Subcutaneous abdominal adipose tissue (tissue), 5 donors: ENCODE data around the gene DPPA3.
A peak's percentile ranks its signal among the peaks of the same experiment; 100 is the strongest.
"Not testable (repeated sequence)": the region's sequence is repeated elsewhere in the genome, so short reads cannot be mapped to it uniquely, and the experiment has no call there.

Source experiments
- H3K27ac ChIP-seq: one replicate; pipeline ENCODE4 v1.7.0; 2013; ENCODE audit warnings: low read depth, mild to moderate bottlenecking, inconsistent platforms, low read length, moderate library complexity
- H3K27me3 ChIP-seq, 5 donors: one replicate each; pipeline ENCODE4 v1.7.0; 2013; ENCODE audit warnings: low read length in 5 of 5, inconsistent platforms in 1 of 5; ENCODE audit not compliant: control insufficient read depth in 5 of 5, insufficient read depth in 4 of 5
- H3K36me3 ChIP-seq, 5 donors: one replicate each; pipeline ENCODE4 v1.7.0; 2013; ENCODE audit warnings: low read length in 5 of 5; ENCODE audit not compliant: control insufficient read depth in 5 of 5, insufficient read depth in 5 of 5
- H3K4me1 ChIP-seq, 5 donors: one replicate each; pipeline ENCODE4 v1.7.0; 2013; ENCODE audit warnings: low read length in 5 of 5, mild to moderate bottlenecking in 3 of 5, moderate library complexity in 1 of 5; ENCODE audit not compliant: control insufficient read depth in 5 of 5, insufficient read depth in 5 of 5
- H3K4me3 ChIP-seq, 5 donors: one replicate each; pipeline ENCODE4 v1.7.0; 2013; ENCODE audit warnings: low read length in 5 of 5, low read depth in 1 of 5
- H3K9ac ChIP-seq, 5 donors: one replicate each; pipeline ENCODE4 v1.7.0; 2013; ENCODE audit warnings: low read length in 5 of 5, mild to moderate bottlenecking in 4 of 5, moderate library complexity in 3 of 5
- H3K9me3 ChIP-seq, 5 donors: one replicate each; pipeline ENCODE4 v1.7.0; 2013; ENCODE audit warnings: low read length in 5 of 5; ENCODE audit not compliant: control insufficient read depth in 5 of 5
- donor health status: healthy.
- donor health status: healthy.
- donor health status: healthy.
- donor health status: healthy.
- donor health status: healthy.

The DPPA3 gene

DNA sequence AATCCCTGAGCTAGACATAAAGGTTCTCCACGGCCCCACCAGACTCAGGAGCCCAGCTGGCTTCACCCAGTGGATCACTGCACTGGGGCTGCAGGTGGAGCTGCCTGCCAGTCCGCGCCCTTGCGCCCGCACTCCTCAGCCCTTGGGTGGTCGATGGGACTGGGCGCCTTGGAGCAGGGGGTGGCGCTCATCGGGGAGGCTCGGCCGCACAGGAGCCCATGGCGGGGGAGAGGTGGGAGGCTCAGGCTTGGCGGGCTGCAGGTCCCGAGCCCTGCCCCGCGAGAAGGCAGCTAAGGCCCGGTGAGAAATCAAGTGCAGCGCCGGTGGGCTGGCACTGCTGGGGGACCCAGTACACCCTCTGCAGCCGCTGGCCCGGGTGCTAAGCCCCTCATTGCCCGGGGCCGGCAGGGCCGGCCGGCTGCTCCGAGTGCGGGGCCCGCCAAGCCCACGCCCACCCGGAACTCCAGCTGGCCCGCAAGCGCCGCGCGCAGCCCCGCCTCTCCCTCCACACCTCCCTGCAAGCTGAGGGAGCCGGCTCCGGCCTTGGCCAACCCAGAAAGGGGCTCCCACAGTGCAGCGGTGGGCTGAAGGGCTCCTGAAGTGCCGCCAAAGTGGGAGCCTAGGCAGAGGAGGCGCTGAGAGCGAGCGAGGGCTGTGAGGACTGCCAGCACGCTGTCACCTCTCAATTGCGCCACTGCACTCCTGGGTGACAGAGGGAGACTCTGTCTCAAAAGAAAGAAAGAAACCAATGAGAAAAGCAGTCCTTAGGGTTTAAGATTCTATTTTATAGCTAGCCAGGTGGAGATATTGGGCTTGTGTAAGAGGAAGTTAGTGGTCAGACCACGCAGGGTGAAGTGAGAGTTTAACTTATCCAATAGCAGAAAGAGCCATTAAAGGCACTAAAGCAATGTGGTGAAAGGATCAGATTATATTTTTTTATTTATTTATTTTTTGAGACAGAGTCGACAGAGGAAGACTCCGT is 41.0 kb downstream of the DPPA3 start:
- not testable (repeated sequence) for H3K27ac ChIP-seq, H3K4me3 ChIP-seq, H3K36me3 ChIP-seq, H3K4me1 ChIP-seq, H3K27me3 ChIP-seq, H3K9ac ChIP-seq, H3K9me3 ChIP-seq

DNA sequence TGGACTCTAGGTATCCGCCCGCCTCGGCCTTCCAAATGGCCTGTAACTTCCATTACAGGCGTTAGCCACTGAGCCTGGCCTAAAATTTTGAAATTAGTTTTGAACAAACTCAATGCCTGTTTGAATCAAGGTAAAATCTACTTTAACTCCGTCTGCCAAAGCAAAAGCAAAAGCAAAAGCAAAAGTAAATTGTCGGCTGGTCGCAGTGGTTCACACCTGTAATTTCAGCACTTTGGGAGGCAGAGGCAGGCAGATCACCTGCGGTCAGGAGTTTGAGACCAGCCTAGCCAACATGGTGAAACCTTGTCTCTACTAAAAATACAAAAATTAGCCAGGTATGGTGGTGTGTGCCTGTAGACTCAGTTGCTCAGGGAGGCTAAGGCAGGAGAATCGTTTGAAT is 44.4 kb downstream of the DPPA3 start:
- not testable (repeated sequence) for H3K27me3 ChIP-seq, H3K36me3 ChIP-seq, H3K4me1 ChIP-seq, H3K9ac ChIP-seq, H3K9me3 ChIP-seq, H3K4me3 ChIP-seq, H3K27ac ChIP-seq

DNA sequence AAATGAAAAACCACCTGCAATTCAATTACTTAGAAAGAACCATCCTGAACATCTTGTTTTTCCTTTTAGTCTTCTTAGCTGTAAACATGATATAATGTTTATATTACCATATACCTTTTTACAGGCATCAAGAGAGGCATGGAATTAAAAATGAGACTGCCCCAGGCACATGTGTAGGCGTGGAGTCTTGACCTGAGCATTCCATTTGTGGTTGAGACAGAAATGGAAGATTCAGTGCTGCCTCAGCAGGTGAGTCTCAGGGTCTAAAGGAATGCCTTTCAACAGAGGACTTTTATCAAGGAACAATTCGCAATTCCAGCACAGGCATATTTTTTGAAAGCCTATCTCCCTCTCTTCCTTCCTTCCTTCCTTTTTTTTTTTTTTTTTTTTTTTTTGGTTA is 45.8 kb downstream of the DPPA3 start:
- Histone ChIP-seq H3K9me3 (no peaks in the 10 kb centered on the region), H3K4me3 (no peak overlapping the region), H3K27me3 (no peaks in the 10 kb centered on the region), H3K9ac (no peak overlapping the region), H3K27ac (no peak overlapping the region), H3K4me1 (peaks cover 0 to 7% (median 6%) of the 10 kb centered on the region in 5 donors), H3K36me3 (no peaks in the 10 kb centered on the region)

DNA sequence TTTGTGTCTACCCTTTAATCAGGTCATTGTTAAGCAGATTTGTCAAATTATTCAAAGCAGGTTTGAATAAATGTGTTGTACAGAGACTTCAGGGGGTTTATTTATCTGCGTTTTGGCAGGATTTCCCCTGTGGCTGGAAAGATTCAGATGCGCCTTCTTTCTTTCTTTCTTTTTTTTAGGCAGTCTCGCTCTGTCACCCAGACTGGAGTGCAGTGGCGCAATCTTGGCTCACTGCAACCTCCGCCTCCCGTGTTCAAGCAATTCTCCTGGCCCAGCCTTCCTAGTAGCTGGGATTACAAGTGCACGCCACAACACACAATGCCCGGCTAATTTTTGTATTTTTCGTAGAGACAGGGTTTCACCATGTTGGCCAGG is 47.5 kb downstream of the DPPA3 start:
- Histone ChIP-seq H3K9ac (peak overlapping the region in 1 of 5 donors; percentile 31), H3K9me3 (no peaks in the 10 kb centered on the region), H3K27me3 (no peaks in the 10 kb centered on the region), H3K27ac (no peak overlapping the region), H3K4me1 (peaks cover 0 to 7% (median 6%) of the 10 kb centered on the region in 5 donors), H3K4me3 (peak overlapping the region in 1 of 5 donors; percentile 13), H3K36me3 (no peaks in the 10 kb centered on the region)
